ENCODE data around the gene LLGL2.
"Not testable (repeated sequence)": the region's sequence is repeated elsewhere in the genome, so short reads cannot be mapped to it uniquely, and the experiment has no call there.

Gene LLGL2, protein sequence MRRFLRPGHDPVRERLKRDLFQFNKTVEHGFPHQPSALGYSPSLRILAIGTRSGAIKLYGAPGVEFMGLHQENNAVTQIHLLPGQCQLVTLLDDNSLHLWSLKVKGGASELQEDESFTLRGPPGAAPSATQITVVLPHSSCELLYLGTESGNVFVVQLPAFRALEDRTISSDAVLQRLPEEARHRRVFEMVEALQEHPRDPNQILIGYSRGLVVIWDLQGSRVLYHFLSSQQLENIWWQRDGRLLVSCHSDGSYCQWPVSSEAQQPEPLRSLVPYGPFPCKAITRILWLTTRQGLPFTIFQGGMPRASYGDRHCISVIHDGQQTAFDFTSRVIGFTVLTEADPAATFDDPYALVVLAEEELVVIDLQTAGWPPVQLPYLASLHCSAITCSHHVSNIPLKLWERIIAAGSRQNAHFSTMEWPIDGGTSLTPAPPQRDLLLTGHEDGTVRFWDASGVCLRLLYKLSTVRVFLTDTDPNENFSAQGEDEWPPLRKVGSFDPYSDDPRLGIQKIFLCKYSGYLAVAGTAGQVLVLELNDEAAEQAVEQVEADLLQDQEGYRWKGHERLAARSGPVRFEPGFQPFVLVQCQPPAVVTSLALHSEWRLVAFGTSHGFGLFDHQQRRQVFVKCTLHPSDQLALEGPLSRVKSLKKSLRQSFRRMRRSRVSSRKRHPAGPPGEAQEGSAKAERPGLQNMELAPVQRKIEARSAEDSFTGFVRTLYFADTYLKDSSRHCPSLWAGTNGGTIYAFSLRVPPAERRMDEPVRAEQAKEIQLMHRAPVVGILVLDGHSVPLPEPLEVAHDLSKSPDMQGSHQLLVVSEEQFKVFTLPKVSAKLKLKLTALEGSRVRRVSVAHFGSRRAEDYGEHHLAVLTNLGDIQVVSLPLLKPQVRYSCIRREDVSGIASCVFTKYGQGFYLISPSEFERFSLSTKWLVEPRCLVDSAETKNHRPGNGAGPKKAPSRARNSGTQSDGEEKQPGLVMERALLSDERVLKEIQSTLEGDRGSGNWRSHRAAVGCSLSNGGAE

DNA sequence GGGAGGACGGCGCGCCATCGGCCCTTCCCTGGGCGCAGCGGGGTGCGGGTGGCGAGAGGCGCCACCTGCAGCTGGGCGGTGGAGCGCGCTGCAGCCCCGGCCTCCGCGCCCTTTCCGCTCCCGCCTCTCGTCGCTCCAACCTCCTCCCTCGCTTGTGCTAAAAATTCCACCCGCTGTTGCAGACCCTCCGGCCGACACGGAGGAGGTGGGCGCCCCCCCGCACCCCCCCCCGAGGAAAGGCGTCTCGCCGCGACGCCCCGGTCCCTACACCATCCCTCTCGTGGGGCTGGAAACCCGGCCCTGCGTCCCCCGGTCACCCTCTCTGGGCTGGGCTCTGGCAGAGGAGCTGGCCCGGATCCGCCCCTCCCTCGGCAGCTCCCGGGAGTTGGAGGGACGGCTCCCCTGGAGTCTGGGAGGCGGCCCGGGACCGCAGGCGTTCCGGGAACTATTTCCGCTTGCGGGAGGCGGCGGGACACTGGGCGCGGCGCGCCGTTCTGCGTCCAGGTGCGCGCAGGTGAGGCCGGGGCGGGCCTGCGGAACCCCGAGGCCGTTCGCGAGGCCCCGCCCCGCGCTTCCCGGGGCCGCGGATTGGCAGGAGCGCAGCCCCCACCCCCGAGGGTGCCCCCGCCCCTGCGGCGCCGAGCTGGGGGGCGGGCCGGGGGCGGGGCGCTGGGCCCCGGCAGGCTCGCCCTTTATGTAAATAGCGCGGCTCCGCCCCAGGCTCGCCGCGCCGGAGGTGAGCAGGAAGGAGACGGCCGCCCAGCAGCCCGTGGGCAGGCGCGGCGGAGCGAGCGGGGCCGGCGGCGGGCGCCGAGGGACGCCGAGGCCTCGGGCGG lies at the start of gene LLGL2:
TSS of gene LLGL2 (plus strand) at position 728 of the 836 bp plus-strand sequence. CDS start 17,730 bp downstream, outside the sequence.
- peak; percentile 97 for DNase-seq (ENCODE audit: low spot score)

DNA sequence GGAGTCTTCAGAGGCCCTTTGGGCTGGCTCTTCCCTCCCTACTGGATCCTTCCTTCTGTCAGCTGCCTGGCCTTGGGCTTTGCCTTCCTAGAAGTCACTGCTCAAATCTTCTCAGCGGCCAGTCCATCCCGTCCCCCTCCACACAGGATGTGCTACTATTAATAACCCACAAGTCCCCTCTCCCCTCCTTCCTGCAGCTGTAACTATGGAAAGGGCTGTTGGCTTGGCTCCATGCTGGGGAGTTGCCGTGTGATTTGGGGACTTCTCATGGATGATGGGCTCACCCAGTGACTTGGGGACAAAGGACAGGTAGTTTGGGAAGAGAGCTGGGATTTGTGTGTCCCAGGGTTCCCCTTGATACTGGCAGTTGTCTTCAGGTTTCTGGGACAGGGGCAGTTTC lies 49.6 kb upstream of the LLGL2 start:
- DNase-seq (ENCODE audit: low spot score) = no peak

DNA sequence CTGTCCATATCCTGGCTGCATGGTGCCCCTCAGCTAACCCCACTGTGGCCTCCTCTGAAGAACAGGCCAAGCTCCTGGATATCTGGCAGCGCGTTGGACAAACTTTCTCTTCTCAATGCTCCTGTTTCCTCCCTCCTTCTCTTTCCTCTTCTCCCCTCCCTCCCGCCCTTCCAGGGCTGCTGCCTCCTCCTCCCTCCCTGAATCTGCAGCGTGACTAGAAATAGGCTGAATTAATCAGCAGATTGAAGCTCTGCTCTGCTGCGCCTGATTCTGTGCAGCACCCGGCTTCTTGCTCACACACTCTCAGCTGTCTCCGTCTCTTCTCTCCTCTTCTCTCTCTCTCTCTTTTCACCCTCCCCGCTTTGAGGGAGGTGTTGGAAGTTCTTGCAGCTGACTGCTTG lies 49.2 kb upstream of the LLGL2 start:
- no peak for DNase-seq (ENCODE audit: low spot score)

DNA sequence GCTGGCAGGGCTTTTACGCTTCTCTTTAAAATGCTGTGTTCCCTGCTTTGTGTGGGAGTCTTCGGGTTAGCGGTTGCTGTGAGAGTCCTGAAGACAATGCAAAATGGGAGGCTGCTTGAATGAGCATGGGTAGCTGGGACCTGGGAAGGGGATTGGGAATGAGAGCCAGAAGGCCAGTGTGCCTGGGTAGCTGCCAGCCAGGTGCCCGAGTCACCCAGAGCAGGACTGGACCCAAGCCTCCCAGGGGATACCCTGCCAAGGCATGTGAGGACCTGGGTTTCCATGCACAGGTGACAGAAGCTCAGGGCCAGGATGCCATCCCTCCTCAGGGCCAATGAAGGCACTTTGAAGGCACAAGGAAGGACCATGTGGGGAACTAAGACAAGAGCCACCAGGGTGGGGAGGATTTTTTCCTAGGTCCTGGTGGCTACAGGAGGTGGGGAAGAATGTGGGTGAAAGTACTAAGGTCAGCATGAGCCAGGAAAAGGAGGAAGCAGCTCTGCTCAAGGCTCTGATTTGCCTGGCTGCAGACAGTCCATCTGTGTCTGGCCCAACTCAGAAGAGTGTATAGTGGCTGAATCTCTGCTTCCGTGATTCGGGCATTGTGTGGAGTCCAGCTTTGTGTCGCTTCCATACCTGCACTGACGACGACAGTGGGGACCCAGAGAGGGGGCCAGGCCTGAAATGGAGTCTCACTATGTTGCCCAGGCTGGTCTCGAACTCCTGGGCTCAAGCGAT lies 48.6 kb upstream of the LLGL2 start:
- no peak for DNase-seq (ENCODE audit: low spot score)

DNA sequence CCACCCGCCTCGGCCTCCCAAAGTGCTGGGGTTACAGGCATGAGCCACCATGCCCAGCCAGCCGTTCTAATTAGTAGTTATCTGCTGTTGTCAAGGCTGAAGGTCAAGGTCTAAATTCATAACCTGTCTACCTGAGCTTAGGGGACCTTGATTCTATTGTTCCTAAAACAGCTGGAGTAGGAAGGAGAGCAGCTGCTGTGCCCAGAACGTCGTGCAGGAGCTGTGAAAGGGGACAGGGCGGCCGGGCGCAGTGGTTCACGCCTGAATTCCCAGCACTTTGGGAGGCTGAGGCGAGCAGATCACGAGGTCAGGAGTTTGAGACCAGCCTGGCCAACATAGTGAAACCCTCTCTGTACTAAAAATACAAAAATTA lies 48.0 kb upstream of the LLGL2 start:
- DNase-seq (ENCODE audit: low spot score) = not testable (repeated sequence)

DNA sequence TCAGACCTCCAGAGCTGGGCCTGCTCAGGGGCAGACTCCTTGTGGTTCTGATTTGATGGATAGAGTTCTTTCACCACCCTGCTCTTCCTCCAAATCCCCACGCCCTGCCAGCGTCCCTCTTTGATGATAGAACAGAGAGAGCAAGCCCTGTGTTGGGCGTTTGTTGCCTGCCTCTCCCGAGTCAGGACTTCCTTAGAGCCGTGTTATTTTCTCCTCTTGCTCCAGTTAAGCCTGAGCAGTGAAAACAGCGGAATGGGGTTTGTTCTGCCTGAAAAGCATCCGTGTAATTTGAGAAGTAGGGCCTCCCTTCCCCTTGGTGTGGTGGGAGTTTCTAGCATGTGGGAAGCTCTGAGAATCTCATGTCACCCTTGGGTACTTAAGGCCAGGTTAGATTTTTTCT lies 47.0 kb upstream of the LLGL2 start:
- no peak for DNase-seq (ENCODE audit: low spot score)

DNA sequence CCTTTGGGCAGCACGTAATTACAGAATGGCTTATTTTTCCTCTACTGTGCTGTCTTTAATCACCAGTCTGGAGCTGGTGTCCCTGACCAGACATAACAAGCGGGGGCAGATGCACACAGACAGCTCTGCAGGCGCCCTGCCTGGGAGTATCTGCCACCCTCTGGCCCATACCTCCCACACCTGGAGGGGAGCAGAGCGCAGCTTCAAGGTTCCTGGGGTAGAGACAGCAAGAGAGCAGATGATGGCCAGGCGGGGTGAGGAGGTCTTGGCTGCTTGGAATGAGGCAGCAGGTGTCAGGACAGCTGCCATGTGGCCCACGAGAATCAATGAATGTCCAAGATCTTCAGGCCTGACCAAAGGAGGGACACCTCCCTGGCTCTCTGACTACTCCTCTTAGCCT lies 45.2 kb upstream of the LLGL2 start:
- no peak for DNase-seq (ENCODE audit: low spot score)

DNA sequence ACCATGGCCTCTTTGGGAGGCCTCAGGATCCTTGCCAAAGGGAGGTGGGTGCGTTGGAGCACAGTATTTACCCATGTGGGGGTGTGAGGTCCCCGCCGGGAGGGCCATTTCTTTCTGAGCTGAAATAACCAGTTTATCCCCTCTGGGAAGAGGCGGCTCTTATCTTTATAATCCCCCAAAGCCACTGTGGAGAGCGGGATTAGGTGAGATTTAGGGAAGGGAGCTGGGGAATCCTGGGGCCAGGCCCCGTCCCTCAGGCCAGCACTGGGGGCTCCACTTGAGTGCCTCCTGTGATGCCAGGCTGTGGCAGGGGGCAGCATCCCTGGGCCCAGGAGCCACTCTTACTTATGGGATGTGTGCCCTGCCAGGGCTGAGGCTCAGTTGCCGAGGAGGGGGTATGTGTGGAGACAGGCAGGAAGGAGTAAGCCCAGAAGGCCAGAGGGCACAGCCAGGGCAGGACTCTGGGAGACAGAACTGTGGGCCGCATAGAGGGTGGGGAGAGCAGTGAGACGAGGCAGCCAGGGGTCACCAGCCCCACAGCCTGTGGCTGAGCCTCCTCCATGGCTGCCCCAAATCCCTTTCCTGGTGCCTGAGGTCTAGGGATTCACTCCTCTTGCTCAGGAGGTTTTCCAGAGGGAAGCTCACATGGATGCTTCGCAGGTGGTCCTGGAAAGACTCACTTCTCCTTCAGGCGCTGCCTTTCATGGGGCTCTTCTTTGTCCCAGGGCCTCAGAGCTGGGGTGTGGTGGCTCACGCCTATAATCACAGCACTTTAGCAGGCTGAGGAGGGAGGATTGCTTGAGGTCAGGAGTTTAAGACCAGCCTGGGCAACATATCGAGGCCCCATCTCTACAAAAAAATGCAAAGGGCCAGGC lies 44.1 kb upstream of the LLGL2 start:
- no peak for DNase-seq (ENCODE audit: low spot score)

DNA sequence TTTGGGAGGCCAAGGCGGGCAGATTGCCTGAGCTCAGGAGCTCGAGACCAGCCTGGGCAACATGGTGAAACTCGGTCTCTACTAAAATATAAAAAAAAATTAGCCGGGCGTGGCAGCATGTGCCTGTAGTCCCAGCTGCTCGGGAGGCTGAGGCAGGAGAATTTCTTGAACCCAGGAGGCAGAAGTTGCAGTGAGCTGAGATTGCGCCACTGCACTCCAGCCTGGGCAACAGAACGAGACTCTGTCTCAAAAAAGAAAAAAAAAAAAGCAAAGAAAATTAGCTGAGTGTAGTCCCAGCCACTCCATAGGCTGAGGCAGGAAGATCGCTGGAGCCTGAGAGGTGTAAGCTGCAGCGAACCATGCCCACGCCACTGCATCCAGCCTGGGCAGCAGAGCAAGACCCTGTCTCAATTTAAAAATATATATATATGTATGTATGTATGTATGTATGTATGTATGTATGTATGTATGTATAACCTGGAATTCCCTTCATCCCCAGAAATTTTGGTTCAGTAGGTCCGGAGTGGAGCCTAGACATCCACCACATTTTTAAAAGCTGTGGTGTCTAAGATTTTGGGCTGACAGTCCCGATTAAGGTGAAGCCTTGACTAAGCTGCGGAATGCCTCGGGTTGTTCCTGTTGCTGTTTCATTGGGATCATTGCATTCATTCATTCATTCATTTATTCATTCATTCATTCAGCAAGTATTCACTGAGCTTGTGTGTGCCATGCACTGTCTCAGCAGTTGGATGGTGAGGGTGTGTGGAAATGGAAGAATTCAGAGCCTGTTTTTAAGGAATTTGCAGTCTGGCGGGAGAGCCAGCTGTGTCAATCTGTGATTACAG lies 43.2 kb upstream of the LLGL2 start:
- no peak for DNase-seq (ENCODE audit: low spot score)

DNA sequence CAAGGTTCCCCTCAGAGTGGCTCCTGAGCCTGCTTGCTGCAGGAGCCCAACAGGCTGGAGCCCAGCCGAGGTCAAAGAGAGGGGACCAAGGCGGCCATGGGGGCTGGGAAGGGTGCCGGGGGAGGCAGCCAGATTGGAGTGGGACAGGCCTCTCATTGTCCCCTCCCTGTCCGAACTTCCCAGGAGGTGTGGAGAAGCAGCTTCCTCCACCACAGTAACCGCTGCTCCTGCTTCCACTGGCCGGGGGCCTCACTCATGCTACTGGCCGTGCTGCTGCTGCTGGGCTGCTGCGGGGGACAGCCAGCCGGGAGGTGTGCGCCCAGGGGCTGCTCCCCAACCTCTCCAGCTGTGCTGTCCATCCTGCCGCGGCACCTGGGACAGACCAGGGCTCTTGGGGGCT lies 39.8 kb upstream of the LLGL2 start:
- no peak for DNase-seq (ENCODE audit: low spot score)

DNA sequence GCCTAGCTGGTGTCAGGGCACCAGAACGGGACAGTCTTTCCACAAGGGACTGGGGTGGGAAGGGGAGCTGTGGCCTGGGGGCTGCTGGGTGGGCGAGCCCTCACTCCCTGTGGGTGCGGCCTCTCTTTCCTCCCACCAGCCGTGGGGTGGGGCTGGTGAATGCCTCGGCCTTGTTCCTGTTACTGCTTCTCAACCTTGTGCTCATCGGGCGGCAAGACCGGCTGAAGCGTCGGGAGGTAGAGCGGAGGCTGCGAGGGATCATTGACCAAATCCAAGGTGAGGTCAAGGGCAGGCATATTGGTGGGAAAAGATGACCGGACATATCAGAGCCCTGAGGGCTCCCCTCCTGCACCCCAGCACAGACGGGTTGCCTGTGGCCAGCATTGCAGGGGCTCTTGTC lies 39.3 kb upstream of the LLGL2 start:
- DNase-seq (ENCODE audit: low spot score) = no peak

DNA sequence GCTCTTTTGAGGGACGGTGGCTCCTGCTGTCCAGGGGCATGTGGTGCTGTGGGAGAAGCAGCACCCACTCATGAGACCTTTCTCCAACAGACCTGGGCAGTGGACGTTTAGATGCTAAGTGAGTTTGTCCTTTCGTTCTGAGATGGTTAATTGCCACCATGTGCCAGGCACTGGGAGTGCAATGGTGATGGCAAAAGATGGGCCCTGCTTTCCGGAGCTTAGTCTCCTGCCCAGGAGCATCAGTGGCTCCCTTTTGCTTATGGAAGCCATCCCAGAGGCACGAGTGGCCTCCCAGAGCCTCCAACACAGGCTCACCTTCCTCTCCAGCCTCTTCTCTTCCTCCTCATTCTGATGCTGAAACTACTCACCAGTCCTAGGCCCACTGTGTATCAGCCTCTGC lies 38.5 kb upstream of the LLGL2 start:
- DNase-seq (ENCODE audit: low spot score) = no peak

DNA sequence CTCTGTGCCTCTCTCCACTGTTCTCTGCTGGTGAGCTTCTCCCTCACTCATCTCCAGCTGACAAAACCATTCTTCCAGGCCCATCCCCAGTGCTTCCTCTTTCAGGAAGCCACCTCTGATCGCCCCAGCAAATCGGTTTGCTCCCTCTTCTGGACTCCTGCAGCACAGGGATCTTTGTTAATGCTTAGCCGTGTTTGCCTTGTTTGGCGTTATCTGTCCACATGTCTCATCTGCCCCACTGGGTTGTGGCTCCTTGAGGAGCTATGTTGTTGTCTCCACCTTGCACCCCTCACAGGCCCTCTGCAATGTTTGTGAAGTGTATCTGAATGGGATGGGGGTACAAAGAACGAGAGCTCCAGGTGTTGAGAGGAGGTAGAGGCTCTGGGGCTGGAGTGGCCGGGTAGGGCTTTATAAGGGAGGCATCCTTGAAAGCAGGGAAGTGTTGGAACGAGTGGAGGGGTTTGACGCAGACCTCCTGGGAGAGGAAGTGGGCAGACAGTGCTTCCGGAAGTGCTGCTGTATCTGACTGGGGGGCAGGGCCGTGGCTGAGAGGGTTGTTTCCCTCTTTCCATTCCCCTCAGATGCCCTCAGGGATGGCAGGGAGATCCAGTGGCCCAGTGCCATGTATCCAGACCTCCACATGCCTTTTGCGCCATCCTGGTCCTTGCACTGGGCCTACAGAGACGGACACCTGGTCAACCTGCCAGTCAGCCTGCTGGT lies 38.0 kb upstream of the LLGL2 start:
- no peak for DNase-seq (ENCODE audit: low spot score)

DNA sequence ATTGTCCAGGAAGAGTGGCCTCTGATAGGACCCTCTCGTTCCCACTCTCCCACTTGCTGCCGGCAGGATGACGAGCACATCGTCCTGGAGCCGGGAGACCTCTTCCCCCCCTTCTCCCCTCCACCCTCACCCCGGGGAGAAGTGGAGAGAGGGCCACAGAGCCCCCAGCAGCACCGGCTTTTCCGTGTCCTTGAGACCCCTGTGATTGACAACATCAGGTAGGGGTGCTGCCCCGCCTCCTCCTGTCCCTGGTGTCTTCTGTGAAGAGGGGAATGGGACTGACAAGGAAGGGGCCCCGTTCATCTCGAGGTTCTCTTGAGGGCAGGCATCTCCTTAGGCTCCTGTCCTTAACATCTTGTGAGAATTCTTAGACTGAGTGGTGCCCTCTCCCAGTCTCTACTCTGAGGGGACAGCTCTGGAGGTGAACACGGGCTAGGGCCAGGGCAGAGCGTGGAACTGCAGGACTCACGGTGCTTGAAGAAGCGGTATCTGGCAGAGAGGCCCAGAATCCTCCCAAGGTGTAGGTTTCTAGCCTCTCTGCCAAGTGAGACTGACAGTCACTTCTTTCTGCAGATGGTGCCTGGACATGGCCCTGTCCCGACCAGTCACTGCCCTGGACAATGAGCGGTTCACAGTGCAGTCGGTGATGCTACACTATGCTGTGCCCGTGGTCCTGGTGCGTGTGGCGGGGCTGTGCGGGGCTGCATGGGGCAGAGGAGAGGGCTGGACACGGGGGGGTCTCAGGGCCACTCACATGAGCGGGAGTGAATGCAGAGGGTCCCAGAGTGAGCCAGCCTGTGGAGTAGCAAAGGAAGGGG lies 36.6 kb upstream of the LLGL2 start:
- DNase-seq (ENCODE audit: low spot score) = no peak

DNA sequence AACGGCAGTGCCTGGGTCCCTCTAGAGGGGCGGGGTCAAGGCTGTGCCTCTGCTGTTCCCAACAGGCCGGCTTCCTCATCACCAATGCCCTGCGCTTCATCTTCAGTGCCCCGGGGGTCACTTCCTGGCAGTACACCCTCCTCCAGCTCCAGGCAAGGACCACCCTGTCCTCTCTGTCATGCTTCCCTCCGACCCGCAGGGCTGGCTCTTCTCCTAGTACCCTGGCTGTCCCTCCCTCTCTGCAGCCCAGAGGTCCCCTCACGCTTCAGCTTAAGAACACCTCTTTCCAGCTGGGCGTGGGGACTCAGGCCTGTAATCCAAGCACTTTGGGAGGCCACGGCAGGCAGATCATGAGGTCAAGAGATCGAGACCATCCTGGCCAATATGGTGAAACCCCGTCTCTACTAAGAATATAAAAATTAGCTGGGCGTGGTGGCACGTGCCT lies 36.0 kb upstream of the LLGL2 start:
- DNase-seq (ENCODE audit: low spot score) = no peak

DNA sequence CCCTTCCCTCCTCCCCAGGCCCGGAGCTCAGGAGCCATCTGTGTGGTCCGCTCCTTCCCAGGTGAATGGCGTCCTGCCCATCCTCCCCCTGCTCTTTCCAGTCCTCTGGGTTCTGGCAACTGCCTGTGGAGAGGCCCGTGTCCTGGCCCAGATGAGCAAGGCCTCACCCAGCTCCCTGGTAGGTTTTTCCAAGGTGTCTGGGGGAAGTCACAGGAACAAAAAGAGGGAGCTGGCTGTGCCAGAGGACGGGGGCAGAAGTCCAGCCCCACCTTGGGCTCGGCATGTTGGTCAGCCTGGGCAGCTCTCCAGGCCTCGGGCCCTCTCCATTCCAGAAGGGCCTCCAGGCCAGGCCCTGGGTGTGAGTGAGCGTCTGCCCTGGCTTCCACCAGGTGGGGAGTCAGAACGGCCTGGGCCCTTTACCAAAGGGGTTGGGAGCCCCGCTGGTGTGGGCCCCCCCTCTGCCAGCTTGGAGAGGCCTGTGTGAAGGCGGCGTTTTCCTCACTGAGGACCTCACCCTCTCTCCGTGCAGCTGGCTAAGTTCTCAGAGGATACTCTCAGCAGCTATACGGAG lies 35.2 kb upstream of the LLGL2 start:
- DNase-seq (ENCODE audit: low spot score) = no peak

DNA sequence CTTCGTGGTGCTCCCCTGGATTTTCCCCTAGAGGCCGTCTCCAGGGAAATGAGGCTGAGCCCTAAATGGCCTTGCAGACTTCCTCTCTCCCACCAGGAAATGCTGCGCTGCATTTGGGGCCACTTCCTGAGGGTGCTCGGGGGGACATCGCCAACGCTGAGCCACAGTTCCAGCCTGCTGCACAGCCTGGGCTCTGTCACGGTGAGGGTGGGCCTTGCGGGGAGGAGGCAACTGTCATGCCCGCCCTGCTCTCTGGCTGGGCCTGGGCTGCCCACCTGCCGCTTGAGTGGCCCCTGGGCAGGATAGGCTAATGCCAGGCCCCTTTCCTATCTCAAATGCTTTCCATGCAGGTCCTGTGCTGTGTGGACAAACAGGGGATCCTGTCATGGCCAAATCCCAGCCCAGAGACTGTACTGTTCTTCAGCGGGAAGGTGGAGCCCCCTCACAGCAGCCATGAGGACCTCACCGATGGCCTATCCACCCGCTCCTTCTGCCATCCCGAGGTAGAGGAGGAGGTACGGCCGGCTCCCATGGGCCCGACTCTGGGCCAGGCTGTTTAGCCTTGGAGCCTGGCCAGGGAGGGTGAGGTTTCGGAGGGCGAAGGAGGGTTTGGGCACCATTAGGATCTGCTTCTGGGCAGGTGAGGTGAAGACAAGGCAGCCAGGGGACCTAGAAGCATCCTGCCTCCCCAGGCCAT lies 34.4 kb upstream of the LLGL2 start:
- no peak for DNase-seq (ENCODE audit: low spot score)
